Measurements from ENCODE around the gene ARFGAP3.

- TF ChIP-seq CTCF (IDR thresholded peaks at IDR 0.05) (no peak), EP300 (IDR thresholded peaks at IDR 0.05) (no peak), POLR2A (IDR thresholded peaks at IDR 0.05) (no peak), POLR2AphosphoS5 (IDR thresholded peaks at IDR 0.05) (no peak)
These were observed 26.9 kb downstream of the ARFGAP3 start for GRCh38 chr22:42830161-42830560.

All from upper lobe of left lung (tissue), 4 donors.